Measurements from ENCODE around the gene NPTX2.

Gene NPTX2

DNA sequence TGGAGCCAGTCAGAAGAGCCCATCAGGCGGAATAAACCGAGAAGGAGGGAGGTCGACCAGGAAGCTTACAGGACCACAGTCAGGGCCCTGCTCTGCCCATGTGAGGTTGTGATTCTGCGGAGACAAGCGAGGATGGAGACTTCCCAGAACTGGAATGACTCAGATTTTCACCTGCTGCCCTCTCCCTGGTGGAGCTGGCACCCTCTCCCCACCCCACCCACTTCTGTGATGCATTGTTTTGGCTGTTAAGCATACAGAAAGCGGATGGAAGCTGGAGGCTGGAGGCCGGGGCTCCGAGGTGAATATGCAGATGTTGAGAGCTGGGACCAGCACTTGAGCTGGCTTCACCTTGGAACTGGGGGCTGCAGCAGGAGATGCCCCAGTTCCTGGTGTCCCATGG lies 57.4 kb downstream of the NPTX2 start:
- no peak for DNase-seq
- H3K27ac ChIP-seq = no peak overlapping the region
- intact Hi-C loops (cut with DNase I; ENCODE audit: low total_unique reads) = no loop called here
- H3K9me3 ChIP-seq = peaks cover 0 to 22% (median 9%) of the 10 kb centered on the region in 3 donors
- H3K4me3 ChIP-seq = no peak overlapping the region
- peaks cover 0 to 29% of the 10 kb centered on the region in 2 donors for H3K27me3 ChIP-seq
- TF ChIP-seq, protein P1, sequence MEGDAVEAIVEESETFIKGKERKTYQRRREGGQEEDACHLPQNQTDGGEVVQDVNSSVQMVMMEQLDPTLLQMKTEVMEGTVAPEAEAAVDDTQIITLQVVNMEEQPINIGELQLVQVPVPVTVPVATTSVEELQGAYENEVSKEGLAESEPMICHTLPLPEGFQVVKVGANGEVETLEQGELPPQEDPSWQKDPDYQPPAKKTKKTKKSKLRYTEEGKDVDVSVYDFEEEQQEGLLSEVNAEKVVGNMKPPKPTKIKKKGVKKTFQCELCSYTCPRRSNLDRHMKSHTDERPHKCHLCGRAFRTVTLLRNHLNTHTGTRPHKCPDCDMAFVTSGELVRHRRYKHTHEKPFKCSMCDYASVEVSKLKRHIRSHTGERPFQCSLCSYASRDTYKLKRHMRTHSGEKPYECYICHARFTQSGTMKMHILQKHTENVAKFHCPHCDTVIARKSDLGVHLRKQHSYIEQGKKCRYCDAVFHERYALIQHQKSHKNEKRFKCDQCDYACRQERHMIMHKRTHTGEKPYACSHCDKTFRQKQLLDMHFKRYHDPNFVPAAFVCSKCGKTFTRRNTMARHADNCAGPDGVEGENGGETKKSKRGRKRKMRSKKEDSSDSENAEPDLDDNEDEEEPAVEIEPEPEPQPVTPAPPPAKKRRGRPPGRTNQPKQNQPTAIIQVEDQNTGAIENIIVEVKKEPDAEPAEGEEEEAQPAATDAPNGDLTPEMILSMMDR (IDR thresholded peaks at IDR 0.05) = no peak
- H3K4me1 ChIP-seq = peaks cover 0 to 3% (median 0%) of the 10 kb centered on the region in 4 donors
- H3K36me3 ChIP-seq = no peaks in the 10 kb centered on the region

DNA sequence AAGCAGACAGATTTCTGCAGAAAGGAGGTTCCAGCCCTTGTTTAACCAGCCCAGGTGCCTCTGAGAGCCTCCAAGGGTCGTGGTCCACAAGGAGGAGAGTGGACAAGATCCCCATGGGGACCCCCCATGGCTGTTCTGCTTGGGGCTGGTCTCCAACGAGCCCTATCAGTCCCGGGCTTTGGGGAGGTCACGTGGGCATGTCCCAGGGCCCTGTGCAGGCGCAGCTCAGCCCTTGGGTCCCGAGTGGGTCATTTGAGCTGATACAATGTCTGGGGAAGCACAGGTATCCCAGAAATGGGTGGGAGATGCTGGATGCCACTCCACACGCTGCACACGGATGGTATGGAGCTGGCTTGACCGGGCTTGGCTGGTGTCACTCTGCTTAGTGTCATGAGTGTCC lies 57.8 kb downstream of the NPTX2 start:
- H3K27ac ChIP-seq = no peak overlapping the region
- no peaks in the 10 kb centered on the region for H3K4me1 ChIP-seq
- intact Hi-C loops (cut with DNase I; ENCODE audit: low total_unique reads) = no loop called here
- H3K4me3 ChIP-seq = no peak overlapping the region
- no peaks in the 10 kb centered on the region for H3K36me3 ChIP-seq
- peaks cover 0 to 26% of the 10 kb centered on the region in 2 donors for H3K27me3 ChIP-seq
- peaks cover 0 to 22% (median 9%) of the 10 kb centered on the region in 3 donors for H3K9me3 ChIP-seq
- TF ChIP-seq, protein P1 (IDR thresholded peaks at IDR 0.05) = no peak
- DNase-seq = no peak

DNA sequence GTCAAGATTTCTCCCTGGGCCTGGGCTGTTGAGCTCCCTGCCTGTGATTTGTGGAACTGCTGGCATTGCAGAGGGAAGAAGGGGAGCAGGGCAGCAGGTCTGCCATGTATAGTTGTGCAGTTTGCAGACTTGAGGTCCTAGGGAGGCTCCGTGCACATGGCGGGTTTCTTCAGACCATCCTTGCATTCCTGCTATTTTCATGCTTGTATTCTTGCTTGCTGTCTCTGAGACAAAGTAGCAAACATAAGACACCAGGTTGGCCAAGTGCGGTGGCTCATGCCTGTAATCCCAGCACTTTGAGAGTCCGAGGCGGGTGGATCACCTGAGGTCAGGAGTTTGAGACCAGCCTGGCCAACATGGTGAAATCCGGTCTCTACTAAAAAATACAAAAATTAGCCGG lies 61.1 kb downstream of the NPTX2 start:
- no peaks in the 10 kb centered on the region for H3K36me3 ChIP-seq

More for the DNA sequence above, 61.1 kb downstream of the NPTX2 start:
- no peak overlapping the region for H3K4me3 ChIP-seq
- intact Hi-C loops (cut with DNase I; ENCODE audit: low total_unique reads) = no loop called here
- H3K4me1 ChIP-seq = no peaks in the 10 kb centered on the region
- TF ChIP-seq, protein P1 (IDR thresholded peaks at IDR 0.05) = no peak
- no peak overlapping the region for H3K27ac ChIP-seq
- DNase-seq = no peak
- peaks cover 0 to 11% (median 11%) of the 10 kb centered on the region in 3 donors for H3K9me3 ChIP-seq
- H3K27me3 ChIP-seq = peaks cover 0 to 14% of the 10 kb centered on the region in 2 donors

Measured in tibial artery (tissue), 4 donors.